GM19043 (cell line): Measurements from ENCODE around the gene SELENOM.
"Not testable (repeated sequence)": the region's sequence is repeated elsewhere in the genome, so short reads cannot be mapped to it uniquely, and the experiment has no call there.

Experiments
- ATAC-seq: cut with Tn5 transposase; IDR thresholded peaks from one replicate; pipeline ENCODE4 v1.9.1; 2021; ENCODE audit warnings: low read depth; ENCODE audit not compliant: unreplicated experiment

Gene SELENOM

DNA sequence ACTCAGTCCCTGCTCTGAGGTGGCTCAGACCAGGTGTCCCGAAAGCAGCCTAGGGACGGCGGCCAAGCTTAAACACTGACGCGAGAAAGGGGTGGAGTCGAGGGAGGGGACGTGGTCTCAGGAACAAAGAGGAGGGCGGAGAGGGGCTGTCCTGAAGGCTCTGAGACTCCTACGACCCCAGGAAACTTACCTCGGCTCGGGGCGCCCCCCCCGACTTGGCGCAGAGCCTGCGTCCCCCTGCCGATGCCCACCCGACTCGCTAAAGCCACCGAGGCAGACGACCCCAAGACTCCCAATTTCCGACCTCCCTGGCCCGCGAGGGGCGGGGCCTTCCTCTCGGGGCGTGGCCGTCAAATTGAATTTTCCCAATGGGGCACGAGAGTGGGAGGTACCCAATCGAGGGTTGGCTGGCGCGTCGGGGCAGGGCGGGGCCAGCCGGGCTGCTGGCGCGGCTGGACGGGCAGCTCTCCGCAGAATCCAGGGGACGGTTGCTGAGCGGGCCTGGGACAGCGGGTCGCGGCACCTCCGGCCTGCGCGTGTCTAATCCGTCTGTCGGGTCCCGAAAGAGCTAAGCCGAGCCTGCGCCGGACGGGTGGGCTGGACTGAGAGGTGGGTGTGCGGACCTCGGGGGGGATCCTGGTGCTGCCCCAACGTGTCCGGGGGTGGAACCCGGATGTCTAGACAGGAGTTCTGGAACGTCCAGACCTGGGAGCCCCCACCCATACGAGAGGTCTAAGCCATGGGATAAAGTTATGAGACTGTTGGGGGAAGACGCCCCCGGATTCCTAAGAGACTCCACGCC, 26.3 kb downstream of the SELENOM start, which contains the start of gene SMTN:
SMTN (plus strand) TSS at position 471 of the 802 bp plus-strand sequence. CDS start 1,941 bp downstream, outside the sequence.
- peak; percentile 57 for ATAC-seq

DNA sequence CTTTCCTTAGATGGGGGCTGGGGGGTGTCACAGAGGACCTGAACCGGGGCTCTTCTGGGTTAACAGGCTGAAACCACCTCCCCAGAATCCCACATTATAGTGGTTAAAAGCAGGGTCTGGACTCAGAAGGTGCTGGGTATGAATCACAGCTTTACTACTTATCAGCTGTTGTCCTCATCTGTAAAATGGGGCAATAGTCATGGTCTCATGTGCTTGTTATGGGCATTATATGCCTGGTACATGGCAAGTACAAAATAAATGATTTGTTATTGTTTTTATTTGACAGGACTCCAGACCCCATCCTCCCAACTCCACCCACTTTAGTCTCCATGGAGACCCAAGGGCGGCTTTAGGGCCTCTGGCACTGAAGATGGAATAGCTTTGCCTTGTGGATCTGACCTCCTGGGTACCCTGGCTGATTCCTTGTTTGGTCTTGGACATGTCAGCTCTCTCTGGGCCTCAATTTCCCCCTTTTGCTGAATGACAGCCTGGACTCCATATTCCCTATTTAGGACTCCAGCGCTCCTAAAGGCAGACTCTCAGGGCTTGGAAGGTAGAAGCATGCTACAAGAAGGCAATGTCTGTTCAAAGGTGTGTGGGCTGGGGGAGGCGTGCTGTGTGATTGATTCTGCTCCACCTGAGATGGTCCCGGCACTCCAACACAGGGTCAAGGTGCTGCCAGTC, 27.1 kb downstream of the SELENOM start:
- no peak for ATAC-seq

DNA sequence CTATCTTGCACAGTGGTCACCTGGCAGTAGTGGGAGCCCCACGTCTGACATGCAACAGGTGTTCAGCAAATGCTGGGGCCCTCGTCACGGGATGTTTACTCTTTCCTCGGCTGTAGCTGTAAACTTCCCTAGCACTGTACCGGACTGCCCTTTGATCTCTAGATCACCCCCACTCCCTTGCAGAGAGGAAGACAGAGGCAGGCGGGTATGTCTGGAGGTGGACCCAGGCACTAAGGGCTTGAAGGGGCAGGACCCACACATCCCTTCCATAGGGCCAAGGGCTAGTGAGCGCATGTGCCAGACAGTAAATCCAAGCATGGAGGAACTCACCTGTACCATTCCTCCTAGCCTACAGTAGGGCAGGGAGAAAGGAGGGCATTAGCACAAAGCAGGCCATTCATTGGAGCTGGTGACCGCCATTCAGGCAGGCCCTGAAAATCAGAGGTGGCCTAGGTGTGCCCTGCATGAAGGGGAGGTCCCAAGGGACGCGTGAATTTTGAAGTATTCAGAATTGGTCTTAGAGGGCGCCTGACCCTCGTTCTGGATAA, 28.2 kb downstream of the SELENOM start:
- no peak for ATAC-seq

DNA sequence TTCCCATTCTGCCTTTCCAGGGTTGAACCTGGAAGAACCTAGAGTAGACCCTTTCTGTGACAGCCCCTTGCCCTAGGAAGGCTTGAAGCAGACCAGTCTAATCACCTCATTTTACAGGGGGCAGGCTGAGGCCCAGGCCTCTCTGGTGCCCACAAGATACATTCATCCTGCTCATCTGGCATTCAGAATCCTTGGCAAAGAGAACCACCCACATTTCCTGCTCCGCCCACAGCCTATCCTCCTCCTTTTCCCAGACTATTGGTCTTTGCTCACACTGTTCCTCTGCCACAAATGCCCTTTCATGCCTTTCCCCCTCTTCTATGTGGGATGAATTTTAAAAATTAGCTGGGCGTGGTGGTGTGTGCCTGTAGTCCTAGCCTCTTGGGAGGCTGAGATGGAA, 29.0 kb downstream of the SELENOM start:
- not testable (repeated sequence) for ATAC-seq

DNA sequence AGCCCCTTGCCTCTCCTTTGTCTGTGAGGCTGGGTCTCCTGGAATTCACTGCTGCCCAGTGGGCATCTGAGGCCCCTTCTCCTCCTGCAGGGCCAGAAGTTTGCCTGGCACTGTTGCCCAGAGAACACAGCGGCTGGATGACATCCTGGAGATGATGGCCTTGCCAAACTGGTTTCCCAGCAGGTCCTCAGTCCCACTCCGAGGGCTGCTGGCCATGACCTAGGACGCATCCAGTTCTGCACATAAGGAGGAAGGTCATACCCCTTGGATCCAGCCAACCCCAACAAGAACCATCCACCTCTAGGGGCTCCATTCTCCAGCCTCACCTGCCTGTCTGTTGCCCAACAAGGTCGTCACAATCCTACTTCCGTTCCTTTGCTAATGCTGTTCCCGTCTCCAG, 29.7 kb downstream of the SELENOM start:
- no peak for ATAC-seq

DNA sequence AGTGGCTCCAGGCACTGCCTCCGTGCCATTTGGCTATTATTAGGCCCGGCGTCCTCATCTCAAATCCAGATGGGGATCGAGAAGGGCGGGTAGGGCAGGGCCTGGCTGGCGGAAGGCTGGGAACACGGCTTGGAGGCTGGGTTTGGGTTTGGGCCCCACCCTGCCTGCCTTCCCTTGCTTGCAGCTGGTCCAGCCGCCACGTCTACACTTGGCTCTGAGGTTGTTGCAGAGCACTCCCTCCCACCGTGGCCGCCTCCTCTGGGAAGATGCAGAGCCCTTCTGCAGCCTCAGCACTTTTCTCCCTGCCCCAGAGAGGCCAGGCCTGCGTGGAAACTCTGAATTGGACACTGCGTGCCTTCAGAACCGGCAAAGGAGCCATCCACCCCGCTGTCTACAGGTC, 31.4 kb downstream of the SELENOM start:
- ATAC-seq: no peak

DNA sequence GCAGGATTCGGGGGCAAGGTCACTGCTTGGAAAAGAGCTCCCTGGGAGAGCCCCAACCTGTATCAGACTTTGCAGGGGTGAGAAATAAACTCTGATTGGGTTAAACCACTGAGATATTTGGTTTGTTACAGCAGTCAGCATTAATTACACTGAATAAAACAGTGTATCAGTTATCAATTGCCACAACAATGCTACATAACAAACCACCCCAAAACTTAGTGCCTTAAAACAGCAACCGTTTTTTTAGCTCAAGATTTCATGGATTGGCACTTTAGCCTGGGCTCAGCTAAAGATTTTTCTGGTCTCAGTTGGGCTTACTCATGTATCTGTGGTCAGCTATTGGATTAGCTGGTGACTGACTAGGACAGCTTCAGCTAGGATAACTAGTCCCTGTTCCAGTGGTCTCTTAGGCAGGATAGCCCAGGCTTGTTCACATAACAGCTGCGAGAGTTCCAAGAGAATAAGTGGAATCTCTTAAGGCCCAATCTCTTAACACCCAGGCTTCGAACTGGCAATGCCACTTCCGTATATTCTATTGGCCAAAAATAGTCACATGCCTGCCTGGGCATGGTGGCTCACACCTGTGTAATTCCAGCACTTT, 33.7 kb downstream of the SELENOM start:
- ATAC-seq: not testable (repeated sequence)

DNA sequence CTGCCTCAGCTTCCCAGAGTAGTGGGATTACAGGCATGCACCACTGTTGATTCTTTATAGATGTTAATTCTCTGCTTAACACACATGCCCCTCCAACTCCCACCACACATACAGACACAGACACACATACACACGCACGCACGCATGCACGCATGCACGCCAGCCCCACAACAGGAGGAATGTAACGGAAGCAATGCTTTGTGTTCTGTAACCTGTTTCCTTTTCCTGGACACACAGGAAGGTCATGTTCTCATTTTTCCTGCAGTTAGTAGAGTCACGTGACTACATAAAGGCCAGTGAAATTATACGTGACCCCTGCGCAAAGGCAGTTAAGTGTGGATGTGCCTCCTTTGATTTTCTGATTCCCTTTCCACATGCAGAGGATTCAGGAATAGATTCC, 34.2 kb downstream of the SELENOM start:
- ATAC-seq: not testable (repeated sequence)

DNA sequence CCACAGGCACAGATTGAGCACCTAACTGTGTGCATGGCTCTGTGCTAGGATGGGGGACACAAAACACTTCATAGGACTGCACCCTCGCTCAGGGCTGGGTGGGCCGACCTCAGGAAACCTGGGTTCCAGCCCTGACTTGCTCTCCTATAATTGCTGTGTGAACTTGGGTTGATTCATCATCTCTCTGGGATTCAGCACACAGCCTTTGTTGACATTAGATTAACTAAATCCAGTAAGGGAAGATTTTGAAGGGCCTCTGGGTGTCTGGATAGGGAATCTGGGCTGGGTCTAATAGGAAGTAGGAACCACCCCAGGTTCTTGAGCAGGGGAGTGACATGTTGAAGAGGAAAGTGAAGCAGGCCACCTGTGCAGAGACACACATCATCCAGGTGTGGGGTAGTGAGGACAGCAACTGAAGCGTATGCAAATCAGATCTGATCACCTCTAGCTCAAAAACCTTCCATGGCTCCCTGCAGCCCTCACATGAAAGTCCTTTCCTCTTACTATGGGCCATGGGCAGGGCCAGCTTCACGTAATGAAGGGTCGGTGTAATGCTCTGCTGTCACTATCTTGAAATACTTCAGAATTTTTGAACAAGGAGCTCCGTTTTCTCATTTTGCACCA, 37.6 kb downstream of the SELENOM start:
- not testable (repeated sequence) for ATAC-seq

DNA sequence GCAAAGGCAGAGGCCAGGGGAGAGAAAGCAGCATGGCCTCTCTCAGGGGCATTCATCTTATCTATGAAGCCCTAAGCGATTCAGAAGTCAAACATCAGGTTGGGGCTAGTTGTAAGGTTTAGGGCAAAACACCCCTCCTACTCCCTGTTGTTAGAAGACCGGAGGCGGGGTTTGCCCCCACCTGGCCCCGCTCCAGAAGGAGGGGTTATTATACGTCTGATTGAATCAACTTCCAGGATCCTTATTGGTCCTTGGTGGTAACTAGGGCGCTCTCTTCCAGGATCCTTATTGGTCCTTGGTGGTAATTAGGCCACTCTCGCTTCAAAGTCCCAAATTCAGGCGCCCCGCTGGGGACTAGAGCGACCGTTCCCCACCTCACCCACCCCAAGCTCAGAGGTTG, 38.4 kb downstream of the SELENOM start:
- ATAC-seq: no peak

DNA sequence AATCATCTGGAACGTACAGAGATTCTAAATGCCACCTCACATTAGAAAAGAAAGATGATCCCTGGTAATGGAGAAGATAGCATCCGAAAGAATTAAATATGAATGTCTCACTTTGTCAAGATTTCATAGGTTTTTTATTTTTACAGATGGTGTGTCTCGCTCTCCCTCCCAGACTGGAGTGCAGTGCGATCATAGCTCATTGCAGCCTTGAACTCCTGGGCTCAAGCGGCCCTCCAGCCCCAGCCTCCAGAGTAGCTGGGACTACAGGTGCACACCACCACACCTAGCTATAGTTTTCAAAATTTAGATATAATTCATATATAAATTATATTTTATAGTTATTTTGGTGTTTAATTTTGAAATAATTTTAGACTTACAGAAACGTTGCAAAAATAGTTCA, 43.0 kb downstream of the SELENOM start:
- no peak for ATAC-seq

DNA sequence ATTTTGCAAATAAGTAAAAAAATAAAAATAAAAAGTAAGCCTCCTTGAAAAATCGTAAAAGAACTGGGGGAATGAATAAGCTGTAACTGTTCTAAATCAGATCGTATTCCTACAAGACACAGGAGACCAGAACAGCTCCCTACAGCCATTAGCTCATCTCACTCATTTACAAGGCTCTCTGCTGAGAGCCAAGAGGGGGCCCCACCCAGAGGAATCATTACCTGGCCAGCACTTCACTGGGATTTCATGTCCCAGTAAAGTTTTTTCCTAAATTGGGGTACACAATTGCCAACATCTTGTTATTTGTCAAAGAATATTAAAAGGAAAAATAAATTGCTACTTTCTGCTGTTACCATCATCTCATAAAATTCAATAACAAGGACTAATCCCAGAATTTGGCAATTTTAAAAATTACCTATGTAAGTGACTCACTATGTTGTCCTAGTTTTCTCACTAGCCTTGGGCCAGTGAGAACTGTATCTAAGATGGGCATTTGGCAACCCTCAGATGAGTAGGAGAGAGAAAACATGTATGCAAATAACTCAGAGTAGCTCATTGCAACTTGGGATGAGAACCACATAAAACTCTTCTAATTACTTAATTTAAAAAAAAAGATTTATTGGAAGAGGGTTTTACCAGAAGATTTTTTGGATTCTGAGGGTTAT, 44.7 kb downstream of the SELENOM start:
- no peak for ATAC-seq

DNA sequence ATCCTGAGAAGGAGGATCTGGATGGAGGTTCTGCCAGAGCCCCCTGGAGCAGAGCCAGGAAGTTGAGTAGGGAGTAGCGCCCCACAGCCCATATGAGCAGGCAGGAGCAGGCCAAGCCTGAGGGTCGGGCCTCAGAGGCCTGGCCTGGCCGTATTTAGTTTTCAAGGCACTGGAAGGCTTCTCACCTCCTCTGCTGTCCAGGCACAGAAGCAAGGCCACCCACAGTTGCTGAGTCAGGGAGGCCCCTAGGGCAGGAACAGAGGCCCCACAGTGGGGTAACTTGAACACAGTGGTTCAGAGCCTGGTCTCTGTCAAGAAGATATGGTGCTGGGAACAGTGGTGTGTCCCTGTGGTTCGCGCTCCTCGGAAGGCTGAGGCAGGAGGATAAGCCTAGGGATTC, 47.7 kb downstream of the SELENOM start:
- ATAC-seq: not testable (repeated sequence)

DNA sequence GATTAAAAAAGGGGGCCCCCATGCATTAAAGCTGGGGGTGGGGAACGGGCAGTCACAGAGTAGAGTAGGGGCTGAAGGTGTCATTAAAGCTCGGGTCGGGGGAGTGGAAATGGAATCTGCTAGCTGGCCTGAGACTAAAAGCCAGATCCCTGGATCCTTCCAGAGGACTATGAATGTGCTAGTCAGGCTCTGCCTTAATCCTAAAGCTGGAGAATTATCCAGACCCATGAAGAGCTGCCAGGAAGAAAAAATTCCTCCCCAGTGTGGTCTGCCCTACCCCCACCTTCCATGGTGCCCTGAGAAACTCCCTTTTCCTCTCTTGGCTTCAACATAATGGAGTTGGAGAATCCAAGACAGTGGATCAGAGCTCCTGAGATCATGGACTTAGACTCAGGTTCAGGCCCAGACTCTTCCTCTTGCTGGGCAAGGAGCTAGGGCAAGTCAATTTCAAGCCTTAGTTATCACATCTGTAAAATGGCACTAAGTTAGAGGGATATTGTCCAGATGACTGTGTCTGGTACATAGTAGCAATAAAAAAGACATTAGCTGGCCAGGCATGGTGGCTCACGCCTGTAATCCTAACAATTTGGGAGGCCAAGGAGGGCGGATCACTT, 50.3 kb downstream of the SELENOM start:
- no peak for ATAC-seq

DNA sequence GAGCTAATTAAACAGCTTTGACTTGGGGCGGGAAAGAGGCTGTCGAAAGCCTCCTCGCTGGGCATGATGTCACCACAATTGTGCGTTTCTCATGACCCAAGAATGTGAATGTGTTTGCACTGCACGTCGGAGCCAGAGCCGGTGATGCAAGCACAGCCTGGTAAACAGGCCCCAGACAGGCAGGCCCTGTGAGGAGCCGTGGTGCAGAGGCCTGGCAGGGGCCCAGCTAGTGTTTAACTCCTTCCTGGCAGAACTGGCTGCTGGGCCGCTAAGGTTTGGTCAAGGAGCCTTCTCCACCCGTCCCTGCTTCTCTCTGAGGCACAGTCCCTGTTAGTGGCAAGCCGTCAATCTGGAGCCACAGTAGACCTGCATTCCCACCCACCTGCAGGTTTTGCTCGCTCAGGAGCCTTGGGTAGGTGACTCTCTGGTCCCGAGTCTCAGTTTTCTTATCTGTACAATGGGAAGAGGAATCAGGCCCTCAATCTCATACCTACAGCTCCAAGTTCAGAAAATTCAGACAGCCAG, 51.7 kb downstream of the SELENOM start:
- ATAC-seq: no peak

DNA sequence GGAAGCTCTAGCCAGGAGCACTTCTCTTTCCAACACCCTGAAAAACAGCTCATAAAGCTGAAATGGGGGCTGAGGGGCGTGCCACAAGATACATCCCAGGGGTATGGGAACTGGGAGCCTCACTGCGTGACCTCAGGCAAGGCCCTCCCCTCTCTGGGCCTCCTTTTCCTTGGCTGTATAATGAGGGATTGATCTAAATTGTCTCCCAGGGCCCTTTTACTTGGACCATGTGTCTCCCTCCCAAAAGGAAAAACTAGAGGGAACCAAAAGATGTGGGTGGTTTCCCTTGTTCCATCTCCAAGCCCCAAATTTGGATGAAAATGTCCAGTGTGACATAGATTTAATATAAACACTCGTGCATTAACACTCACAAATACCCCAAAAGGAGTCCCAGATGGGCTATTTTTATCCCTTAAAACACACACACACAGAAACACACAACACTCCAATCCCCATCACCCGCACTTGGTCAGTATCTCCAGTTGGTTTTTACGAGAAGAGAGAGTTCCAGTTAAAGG, 52.2 kb downstream of the SELENOM start:
- no peak for ATAC-seq
